Measurements from ENCODE around the gene ZSWIM5. TPM values are rescaled to one million over a fixed set of nuclear protein-coding genes. Genes with fewer than 3 reads are reported as not detected.

The ZSWIM5 gene
- total and polyA plus RNA-seq, 9 of the 15 experiments (the other 6 are each of a cell fraction or from before 2014, with no cell fraction given), result under 0.01 to 0.07 (median 0.03) TPM; not detected in 3

DNA sequence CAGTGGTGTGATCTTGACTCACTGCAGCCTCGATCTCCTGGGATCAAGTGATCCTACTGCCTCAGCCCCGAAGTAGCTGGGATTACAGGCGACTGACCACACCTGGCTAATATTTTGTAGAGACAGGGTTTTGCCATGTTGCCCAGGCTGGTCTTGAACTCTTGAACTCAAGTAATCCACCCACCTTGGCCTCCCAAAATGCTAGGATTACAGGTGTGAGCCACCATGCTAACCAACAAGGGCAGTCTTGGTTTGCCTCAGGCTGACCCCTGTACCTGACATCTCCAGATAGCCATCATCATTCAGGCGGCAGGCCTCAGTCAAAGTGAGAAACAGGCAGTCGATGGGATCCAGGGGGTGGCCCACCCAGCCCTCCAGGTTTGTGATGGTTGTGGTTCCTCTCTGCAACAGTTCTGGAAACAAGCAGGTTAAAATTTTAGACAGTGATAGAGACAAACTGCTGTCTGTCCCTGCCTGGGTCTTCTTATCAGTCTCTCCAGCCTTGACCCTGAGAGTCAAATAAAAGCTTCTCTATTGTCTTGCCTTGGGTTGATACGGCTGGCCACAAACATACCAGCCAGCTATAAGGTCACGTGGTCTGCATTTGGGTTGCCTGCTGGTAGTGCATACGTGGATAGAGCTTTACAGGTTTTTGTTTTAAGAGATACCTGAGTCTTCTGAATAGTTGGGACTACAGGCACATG is 167.6 kb downstream of the ZSWIM5 start (continued):
- TF ChIP-seq, protein P1, sequence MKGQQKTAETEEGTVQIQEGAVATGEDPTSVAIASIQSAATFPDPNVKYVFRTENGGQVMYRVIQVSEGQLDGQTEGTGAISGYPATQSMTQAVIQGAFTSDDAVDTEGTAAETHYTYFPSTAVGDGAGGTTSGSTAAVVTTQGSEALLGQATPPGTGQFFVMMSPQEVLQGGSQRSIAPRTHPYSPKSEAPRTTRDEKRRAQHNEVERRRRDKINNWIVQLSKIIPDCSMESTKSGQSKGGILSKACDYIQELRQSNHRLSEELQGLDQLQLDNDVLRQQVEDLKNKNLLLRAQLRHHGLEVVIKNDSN (CRISPR knock-in tag; IDR thresholded peaks at IDR 0.05), result peak; percentile 91
- TF ChIP-seq, protein P2, sequence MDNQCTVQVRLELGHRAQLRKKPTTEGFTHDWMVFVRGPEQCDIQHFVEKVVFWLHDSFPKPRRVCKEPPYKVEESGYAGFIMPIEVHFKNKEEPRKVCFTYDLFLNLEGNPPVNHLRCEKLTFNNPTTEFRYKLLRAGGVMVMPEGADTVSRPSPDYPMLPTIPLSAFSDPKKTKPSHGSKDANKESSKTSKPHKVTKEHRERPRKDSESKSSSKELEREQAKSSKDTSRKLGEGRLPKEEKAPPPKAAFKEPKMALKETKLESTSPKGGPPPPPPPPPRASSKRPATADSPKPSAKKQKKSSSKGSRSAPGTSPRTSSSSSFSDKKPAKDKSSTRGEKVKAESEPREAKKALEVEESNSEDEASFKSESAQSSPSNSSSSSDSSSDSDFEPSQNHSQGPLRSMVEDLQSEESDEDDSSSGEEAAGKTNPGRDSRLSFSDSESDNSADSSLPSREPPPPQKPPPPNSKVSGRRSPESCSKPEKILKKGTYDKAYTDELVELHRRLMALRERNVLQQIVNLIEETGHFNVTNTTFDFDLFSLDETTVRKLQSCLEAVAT (IDR thresholded peaks at IDR 0.05), result peak in 1 of 2 experiments; percentile 81; a peak in 2 of 4 replicates
- no peak for TF ChIP-seq CHD1 (IDR thresholded peaks at IDR 0.05; ENCODE audit: low read length)
- no peak for TF ChIP-seq ZNF77 (CRISPR knock-in tag; IDR thresholded peaks at IDR 0.05)
- peak; percentile 73; the same call in 1 of the 2 replicates for TF ChIP-seq ZNF197 (CRISPR knock-in tag; IDR thresholded peaks at IDR 0.05; ENCODE audit: low read depth)
- TF ChIP-seq, protein P3, sequence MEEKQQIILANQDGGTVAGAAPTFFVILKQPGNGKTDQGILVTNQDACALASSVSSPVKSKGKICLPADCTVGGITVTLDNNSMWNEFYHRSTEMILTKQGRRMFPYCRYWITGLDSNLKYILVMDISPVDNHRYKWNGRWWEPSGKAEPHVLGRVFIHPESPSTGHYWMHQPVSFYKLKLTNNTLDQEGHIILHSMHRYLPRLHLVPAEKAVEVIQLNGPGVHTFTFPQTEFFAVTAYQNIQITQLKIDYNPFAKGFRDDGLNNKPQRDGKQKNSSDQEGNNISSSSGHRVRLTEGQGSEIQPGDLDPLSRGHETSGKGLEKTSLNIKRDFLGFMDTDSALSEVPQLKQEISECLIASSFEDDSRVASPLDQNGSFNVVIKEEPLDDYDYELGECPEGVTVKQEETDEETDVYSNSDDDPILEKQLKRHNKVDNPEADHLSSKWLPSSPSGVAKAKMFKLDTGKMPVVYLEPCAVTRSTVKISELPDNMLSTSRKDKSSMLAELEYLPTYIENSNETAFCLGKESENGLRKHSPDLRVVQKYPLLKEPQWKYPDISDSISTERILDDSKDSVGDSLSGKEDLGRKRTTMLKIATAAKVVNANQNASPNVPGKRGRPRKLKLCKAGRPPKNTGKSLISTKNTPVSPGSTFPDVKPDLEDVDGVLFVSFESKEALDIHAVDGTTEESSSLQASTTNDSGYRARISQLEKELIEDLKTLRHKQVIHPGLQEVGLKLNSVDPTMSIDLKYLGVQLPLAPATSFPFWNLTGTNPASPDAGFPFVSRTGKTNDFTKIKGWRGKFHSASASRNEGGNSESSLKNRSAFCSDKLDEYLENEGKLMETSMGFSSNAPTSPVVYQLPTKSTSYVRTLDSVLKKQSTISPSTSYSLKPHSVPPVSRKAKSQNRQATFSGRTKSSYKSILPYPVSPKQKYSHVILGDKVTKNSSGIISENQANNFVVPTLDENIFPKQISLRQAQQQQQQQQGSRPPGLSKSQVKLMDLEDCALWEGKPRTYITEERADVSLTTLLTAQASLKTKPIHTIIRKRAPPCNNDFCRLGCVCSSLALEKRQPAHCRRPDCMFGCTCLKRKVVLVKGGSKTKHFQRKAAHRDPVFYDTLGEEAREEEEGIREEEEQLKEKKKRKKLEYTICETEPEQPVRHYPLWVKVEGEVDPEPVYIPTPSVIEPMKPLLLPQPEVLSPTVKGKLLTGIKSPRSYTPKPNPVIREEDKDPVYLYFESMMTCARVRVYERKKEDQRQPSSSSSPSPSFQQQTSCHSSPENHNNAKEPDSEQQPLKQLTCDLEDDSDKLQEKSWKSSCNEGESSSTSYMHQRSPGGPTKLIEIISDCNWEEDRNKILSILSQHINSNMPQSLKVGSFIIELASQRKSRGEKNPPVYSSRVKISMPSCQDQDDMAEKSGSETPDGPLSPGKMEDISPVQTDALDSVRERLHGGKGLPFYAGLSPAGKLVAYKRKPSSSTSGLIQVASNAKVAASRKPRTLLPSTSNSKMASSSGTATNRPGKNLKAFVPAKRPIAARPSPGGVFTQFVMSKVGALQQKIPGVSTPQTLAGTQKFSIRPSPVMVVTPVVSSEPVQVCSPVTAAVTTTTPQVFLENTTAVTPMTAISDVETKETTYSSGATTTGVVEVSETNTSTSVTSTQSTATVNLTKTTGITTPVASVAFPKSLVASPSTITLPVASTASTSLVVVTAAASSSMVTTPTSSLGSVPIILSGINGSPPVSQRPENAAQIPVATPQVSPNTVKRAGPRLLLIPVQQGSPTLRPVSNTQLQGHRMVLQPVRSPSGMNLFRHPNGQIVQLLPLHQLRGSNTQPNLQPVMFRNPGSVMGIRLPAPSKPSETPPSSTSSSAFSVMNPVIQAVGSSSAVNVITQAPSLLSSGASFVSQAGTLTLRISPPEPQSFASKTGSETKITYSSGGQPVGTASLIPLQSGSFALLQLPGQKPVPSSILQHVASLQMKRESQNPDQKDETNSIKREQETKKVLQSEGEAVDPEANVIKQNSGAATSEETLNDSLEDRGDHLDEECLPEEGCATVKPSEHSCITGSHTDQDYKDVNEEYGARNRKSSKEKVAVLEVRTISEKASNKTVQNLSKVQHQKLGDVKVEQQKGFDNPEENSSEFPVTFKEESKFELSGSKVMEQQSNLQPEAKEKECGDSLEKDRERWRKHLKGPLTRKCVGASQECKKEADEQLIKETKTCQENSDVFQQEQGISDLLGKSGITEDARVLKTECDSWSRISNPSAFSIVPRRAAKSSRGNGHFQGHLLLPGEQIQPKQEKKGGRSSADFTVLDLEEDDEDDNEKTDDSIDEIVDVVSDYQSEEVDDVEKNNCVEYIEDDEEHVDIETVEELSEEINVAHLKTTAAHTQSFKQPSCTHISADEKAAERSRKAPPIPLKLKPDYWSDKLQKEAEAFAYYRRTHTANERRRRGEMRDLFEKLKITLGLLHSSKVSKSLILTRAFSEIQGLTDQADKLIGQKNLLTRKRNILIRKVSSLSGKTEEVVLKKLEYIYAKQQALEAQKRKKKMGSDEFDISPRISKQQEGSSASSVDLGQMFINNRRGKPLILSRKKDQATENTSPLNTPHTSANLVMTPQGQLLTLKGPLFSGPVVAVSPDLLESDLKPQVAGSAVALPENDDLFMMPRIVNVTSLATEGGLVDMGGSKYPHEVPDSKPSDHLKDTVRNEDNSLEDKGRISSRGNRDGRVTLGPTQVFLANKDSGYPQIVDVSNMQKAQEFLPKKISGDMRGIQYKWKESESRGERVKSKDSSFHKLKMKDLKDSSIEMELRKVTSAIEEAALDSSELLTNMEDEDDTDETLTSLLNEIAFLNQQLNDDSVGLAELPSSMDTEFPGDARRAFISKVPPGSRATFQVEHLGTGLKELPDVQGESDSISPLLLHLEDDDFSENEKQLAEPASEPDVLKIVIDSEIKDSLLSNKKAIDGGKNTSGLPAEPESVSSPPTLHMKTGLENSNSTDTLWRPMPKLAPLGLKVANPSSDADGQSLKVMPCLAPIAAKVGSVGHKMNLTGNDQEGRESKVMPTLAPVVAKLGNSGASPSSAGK (IDR thresholded peaks at IDR 0.05), result no peak
- TF ChIP-seq, protein P4, sequence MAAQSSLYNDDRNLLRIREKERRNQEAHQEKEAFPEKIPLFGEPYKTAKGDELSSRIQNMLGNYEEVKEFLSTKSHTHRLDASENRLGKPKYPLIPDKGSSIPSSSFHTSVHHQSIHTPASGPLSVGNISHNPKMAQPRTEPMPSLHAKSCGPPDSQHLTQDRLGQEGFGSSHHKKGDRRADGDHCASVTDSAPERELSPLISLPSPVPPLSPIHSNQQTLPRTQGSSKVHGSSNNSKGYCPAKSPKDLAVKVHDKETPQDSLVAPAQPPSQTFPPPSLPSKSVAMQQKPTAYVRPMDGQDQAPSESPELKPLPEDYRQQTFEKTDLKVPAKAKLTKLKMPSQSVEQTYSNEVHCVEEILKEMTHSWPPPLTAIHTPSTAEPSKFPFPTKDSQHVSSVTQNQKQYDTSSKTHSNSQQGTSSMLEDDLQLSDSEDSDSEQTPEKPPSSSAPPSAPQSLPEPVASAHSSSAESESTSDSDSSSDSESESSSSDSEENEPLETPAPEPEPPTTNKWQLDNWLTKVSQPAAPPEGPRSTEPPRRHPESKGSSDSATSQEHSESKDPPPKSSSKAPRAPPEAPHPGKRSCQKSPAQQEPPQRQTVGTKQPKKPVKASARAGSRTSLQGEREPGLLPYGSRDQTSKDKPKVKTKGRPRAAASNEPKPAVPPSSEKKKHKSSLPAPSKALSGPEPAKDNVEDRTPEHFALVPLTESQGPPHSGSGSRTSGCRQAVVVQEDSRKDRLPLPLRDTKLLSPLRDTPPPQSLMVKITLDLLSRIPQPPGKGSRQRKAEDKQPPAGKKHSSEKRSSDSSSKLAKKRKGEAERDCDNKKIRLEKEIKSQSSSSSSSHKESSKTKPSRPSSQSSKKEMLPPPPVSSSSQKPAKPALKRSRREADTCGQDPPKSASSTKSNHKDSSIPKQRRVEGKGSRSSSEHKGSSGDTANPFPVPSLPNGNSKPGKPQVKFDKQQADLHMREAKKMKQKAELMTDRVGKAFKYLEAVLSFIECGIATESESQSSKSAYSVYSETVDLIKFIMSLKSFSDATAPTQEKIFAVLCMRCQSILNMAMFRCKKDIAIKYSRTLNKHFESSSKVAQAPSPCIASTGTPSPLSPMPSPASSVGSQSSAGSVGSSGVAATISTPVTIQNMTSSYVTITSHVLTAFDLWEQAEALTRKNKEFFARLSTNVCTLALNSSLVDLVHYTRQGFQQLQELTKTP (IDR thresholded peaks at IDR 0.05; ENCODE audit: low read depth in 1 of 2, partially characterized antibody in 2 of 2), result peak in 1 of 2 experiments; percentile 45
- no peak for TF ChIP-seq ETS2 (tag; IDR thresholded peaks at IDR 0.05; ENCODE audit: borderline replicate concordance, poor library complexity, severe bottlenecking)
